NCI-H1105 (cell line): Measurements from ENCODE around the gene LRRTM4.

ENCODE experiments used
- DNase-seq: peaks from one replicate; lab custom pipeline; 2025; lab: John Stamatoyannopoulos, UW

The LRRTM4 gene

DNA sequence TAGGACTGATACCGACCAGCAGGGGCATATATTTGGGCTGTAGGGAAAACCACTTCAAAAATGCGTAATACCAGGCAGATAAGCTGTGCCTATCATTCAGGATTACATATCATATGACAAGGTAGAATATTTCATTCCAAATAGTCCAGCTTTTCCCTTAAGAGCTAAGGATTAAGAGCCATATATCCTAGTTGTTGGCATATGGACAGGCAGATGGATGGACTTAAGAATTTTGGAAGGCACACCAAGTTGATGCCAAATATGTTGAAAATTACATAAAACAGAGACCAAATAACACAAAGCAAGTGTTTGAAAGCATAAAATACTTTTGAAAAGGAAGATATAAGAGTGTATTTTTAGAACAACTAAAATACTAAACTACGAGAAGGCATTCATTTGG is 52.1 kb downstream of the LRRTM4 start:
- no peak for DNase-seq

GRCh38 chr2:77469106-77469505 is 53.1 kb downstream of the LRRTM4 start:
- DNase-seq: no peak

DNA sequence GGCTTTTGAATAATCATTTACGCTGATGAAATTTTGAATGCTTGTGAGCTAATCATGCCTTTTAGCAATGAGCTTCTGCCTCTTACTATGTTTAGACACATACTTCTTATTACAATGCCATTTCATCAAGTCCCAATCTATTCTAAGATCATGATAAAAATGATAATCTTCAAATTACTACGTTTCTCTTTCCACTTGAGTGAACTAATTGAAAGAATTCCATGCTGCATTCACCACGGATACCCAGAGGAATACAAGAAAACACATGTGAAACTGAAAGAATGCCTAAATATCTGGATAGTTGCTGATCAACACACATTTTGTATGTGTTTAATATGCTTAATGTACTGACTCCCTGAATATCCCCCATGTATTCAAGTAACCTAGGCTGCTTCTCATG is 62.3 kb downstream of the LRRTM4 start:
- DNase-seq: no peak

DNA sequence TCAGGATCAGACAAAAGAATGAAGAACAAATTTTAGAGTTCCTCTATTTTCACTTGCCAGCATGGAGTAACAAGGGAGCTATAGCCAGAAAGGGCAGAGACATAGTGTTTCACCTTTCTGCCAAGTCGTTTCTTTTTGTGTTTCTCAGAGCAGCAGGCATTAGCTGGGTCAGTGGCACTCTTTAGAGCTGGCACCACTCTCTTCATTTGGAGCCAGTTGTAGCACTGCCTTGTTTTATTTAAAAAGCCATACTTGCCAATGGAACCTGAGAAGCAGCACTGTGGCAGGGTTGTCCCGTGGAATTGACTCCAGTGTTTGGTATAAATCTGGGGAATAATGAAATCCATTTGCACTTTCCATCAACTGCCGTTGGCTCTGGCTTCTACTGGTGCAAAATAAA is 64.0 kb downstream of the LRRTM4 start:
- no peak for DNase-seq

GRCh38 chr2:77457665-77458064 is 64.5 kb downstream of the LRRTM4 start:
- DNase-seq: no peak

DNA sequence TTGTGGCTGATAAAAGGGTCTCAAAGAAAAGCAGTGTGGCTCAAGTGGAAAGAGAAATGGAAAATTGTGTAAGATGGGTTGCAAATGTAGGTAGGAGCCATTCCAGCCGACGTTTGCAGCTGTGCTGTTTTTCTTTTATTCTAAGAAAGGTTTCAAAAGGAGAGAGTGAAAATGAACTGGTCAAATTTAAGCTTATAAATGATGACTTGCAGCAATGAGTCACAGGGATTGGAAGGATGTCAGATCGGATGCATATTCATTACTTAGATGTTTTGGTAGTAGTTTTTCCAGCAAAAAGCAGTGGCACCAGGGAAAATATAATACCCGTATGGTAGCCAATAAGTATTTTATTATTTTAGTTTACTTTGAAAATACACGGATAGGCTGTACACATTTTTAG is 79.1 kb downstream of the LRRTM4 start:
- DNase-seq: no peak

DNA sequence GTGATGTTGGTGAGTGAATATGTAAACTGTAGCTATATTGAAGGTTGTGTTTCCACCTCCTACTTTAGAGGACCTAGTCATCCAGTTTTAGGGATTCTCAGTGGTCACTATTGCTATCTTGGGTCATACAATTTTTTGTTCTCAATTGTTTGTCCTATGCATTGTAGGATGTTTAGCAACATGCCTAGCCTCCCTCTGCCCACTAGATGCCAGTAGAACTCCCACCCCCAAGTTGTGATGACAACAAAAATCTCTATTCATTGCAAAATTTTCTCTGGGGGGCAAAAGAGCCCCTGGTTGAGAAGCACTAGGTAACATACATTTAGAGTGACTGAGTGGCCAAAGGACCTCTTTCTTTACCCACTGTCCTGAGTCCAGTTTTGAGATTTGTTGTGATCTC is 87.3 kb downstream of the LRRTM4 start:
- no peak for DNase-seq

DNA sequence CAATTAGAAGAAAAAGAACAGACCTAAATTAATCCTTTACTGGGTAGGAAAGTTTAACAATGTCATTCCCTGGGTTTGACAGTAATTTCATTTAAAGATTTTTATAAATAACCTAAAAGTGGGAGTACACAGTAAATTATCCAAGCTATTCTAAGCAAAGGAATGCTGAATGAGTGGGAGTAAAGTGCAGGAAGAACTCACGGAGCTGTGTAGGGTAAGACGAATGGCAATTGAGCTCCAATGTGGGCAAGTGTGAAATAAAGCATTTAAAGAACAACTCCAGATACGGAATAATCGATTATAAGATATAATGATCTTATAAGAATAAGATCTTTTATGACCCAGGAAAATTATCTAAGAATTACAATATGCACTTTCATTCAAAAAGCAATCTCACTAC is 93.2 kb downstream of the LRRTM4 start:
- DNase-seq: no peak

- no peak for DNase-seq
These were observed 100.2 kb downstream of the LRRTM4 start for GRCh38 chr2:77421971-77422370.

DNA sequence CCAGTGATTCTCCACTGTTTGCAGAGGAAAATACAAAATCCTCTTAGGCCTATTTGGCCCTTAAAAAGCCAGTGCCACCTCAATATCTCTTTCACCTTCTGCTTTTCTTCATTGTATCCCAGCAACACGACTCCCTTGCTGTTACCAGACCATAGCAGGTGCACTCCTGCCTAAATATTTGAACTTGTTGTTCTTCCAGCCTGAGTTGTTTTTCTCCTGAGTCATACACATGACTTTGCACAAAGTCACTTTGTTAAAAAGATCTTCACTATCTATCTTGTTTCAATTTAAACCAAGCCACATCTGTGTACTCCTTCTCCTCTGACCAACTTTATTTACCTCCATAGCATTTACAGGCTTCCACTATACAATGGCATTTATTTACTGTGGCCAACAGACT is 103.6 kb downstream of the LRRTM4 start:
- no peak for DNase-seq

GRCh38 chr2:77404189-77404588 is 118.0 kb downstream of the LRRTM4 start:
- no peak for DNase-seq

DNA sequence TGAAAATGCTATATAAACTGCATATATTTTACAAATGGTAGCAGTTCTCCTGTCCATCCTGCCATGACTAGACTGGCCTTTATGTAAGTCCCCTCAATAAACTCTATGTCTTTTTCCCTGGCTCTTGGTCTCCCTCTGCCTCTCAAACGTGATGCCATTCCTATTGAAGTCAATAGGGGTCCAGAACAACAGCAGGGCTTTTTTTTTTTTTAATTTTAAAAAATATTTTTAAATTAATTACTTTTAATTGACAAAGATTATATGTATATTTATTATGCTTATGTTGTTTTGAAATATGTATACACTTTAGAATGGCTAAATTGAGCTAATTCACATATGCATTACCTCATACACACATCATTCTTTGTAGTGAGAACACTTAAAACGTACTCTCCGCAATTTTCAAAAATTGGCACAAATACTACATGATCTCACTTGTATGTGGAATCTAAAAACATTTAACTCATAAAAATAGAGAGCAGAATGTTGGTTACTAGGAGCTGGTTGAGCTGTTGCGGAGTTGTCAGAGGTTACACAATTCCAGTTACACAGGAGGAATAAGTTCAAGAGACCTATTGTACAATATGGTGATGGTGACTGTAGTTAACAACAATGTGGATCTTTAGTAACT is 123.1 kb downstream of the LRRTM4 start:
- no peak for DNase-seq

GRCh38 chr2:77397763-77398162 is 124.4 kb downstream of the LRRTM4 start:
- no peak for DNase-seq

DNA sequence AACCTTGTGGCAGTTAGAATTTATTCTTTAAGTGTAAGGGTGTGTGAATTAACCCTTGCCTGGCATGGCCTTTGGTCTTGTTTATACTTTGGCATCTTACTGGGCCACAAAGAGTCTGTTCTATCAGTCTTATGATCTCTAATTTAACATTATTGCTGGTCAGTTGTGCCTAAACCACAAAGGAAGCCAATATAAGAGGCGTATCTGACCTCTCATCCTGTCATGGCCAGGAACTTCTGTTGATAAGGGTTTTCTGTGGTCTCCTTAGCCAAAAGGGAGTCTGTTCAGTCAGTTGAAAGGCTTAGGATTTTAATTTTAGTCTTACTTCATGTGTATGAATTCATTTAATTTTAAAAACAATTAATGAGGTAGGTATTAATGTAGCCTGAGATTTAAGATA is 127.2 kb downstream of the LRRTM4 start:
- DNase-seq: no peak

GRCh38 chr2:77391119-77391518 is 131.1 kb downstream of the LRRTM4 start:
- DNase-seq: no peak

GRCh38 chr2:77387324-77387723 is 134.9 kb downstream of the LRRTM4 start:
- no peak for DNase-seq

GRCh38 chr2:77372636-77373035 is 149.5 kb downstream of the LRRTM4 start:
- DNase-seq: no peak

GRCh38 chr2:77370511-77370910 is 151.7 kb downstream of the LRRTM4 start:
- DNase-seq: no peak

DNA sequence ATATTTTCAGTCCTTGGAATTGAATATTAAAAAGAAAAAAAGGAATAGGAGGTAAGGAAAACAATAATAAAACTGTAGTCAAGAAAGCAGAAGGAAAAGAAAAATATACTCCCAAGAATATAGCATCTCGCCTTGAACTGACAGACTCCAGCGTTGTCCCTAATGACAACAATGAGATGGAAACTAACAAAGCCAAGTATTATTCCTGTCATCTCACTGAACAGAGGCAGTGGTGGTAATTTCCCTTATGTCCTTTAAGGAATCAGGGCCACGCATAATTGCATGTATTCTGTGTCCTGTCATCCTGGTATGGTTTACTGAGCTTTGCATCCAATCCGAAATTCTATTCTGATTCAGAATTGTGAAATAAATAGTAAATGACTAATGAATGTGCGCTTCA is 158.9 kb downstream of the LRRTM4 start:
- DNase-seq: no peak

DNA sequence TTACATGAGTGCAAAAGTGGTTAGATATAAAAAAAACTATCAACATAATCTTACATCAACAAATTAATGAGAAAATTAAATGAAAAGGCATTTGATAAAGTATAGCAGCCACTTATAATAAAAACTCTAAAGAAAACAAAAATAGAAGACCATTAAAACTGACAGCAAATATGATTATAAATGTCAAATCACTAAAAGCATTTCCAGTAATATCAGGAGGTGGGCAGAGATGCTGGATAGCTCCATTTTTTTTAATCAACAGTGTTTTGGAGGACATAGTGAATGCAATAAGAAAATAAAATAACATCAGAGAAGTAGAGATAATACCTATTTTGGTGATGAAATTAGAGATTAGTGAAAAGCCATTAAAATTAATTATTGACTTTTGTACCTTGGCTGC is 173.4 kb downstream of the LRRTM4 start:
- DNase-seq: no peak

DNA sequence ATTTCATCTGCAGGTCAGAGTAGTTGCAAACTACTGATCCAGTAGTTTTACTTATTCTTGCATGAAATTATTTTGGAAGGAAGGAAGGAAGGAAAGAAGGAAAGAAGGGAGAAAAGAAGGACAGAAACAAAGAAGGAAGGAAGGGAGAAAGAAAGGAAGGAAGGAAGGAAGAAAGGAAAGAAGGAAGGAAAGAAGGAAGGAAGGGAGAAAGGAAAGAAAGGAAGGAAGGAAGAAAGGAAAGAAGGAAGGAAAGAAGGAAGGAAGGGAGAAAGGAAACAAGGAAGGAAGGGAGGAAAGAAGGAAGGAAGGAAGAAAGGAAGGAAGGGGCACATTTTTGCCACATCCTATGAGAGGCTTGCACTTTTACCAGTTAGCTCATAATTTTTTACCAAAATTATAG is 186.2 kb downstream of the LRRTM4 start:
- DNase-seq: no peak

GRCh38 chr2:77328134-77328931 is 193.8 kb downstream of the LRRTM4 start:
- no peak for DNase-seq

DNA sequence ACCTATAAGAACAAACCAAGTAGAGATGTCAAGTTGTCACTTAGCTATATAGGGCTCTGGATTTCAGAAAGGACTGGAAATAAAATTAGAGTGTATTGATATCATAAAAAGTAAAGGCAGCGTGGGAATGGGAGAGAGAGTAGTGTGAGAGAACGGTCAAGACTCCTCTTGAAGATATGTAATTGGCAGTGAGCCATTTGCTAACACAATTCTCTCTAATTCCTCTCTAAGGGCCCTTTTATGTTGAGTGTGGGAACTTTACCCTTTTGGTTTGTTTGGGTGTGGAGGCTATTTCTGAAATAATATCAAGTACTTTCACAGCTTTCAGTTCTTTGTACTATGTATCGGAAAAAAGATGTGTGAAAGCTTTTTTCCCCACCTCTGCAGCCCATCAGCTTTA is 196.8 kb downstream of the LRRTM4 start:
- DNase-seq: no peak

DNA sequence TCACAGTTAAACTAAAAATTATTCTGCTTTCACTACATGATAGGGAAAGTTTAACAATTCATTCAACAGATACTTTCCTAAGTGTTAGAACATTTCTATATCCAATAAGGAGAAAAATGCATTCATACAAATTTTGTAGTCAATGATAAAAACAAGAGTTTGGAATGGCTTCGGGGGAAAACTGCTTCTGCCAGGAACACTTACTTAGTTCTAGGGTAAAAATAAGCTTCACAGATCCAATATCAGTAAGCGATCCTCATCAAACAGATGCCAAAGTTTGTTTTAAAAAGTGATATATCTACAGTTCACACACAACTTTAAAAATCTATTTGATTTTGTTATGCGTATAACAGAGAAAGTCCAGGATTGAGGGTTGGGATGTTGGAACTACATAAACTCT is 199.7 kb downstream of the LRRTM4 start:
- no peak for DNase-seq
